Activated CD8-positive, alpha-beta memory T cell treated with anti-CD3 and anti-CD28 coated beads for 36 hours (primary cell): ENCODE results near the gene TIGD4. TPM values are rescaled to one million over a fixed set of nuclear protein-coding genes. Genes with fewer than 3 reads are reported as not detected.
"Not testable (repeated sequence)": the region's sequence is repeated elsewhere in the genome, so short reads cannot be mapped to it uniquely, and the experiment has no call there.

Source experiments
- CTCF ChIA-PET: fragments of 350-600 bp; sonication (Branson Sonifier 250); formaldehyde crosslinking; loops from one replicate; lab custom pipeline; 2021; ENCODE audit warnings: antibody characterized with exemption; lab: Charles Lee
- POLR2A ChIA-PET: fragments of 350-600 bp; sonication (Branson Sonifier 250); formaldehyde crosslinking; loops from one replicate; lab custom pipeline; 2021; ENCODE audit warnings: antibody characterized with exemption; lab: Charles Lee
- total RNA-seq, 2 experiments: library from RNA; stranded (reverse); gene quantifications; one replicate each; pipeline ENCODE4 v1.2.3, GENCODE V29; 2021

Gene TIGD4
- total RNA-seq, 2 experiments from 2014 or later: 0.65 to 0.80 TPM

GRCh38 chr4:152785639-152786615, 6.4 kb upstream of the TIGD4 start:
- CTCF ChIA-PET: no interaction called here

GRCh38 chr4:152784490-152785350, 5.2 kb upstream of the TIGD4 start:
- POLR2A ChIA-PET: no interaction called here
- CTCF ChIA-PET: no interaction called here

More at GRCh38 chr4:152785639-152786615, 6.4 kb upstream of the TIGD4 start:
- POLR2A ChIA-PET: no interaction called here

GRCh38 chr4:152780267-152780778, 793 bp upstream of the TIGD4 start:
- CTCF ChIA-PET: interaction anchor here (2.4 kb wide), 1 partner anchor 10 kb away, joined by 11 read pairs; no protein-coding TSS in a partner anchor
- POLR2A ChIA-PET: interaction anchor here (2.4 kb wide), 1 partner anchor 244 kb away, joined by 14 read pairs; the partner anchor contains the start of gene FBXW7

- CTCF ChIA-PET: interaction anchor here (1.1 to 2.4 kb wide), 3 partner anchors 9 to 349 kb away, joined by 3 to 11 read pairs (median 4); no protein-coding TSS in a partner anchor
- POLR2A ChIA-PET: interaction anchor here (0.6 to 2.4 kb wide), 3 partner anchors 100 to 314 kb away, joined by 3 to 14 read pairs (median 4); partner anchors contain the start of gene FBXW7
These were observed 646 bp downstream of the TIGD4 start for GRCh38 chr4:152778656-152779512.

GRCh38 chr4:152777488-152777887, 2.0 kb downstream of the TIGD4 start:
- CTCF ChIA-PET: no interaction called here

GRCh38 chr4:152776352-152776751, 3.2 kb downstream of the TIGD4 start:
- POLR2A ChIA-PET: no interaction called here
- CTCF ChIA-PET: no interaction called here

More at GRCh38 chr4:152777488-152777887, 2.0 kb downstream of the TIGD4 start:
- POLR2A ChIA-PET: no interaction called here

GRCh38 chr4:152773953-152774352, 5.6 kb downstream of the TIGD4 start:
- POLR2A ChIA-PET: no interaction called here
- CTCF ChIA-PET: no interaction called here

- ChIA-PET POLR2A (no interaction called here), CTCF (no interaction called here)
These were observed 6.2 kb downstream of the TIGD4 start for GRCh38 chr4:152773339-152773738.

- ChIA-PET CTCF (no interaction called here), POLR2A (no interaction called here)
These were observed 7.6 kb downstream of the TIGD4 start for GRCh38 chr4:152771741-152772533.

GRCh38 chr4:152765069-152765737, 14.3 kb downstream of the TIGD4 start:
- CTCF ChIA-PET, POLR2A ChIA-PET: not testable (repeated sequence)

GRCh38 chr4:152763796-152764195, 15.7 kb downstream of the TIGD4 start:
- ChIA-PET CTCF (no interaction called here), POLR2A (no interaction called here)

- CTCF ChIA-PET: no interaction called here
- POLR2A ChIA-PET: no interaction called here
These were observed 30.9 kb downstream of the TIGD4 start for GRCh38 chr4:152748619-152749018.

- CTCF ChIA-PET: no interaction called here
- POLR2A ChIA-PET: no interaction called here
These were observed 32.1 kb downstream of the TIGD4 start for GRCh38 chr4:152747444-152747843.

- CTCF ChIA-PET: interaction anchor here (1.1 kb wide), 1 partner anchor 598 kb away, joined by 3 read pairs; no protein-coding TSS in a partner anchor
- POLR2A ChIA-PET: no interaction called here
These were observed 40.7 kb downstream of the TIGD4 start for GRCh38 chr4:152738827-152739226.

- ChIA-PET POLR2A (no interaction called here), CTCF (interaction anchor here (0.6 to 1.6 kb wide), 2 partner anchors 146 to 358 kb away, joined by 3 read pairs; no protein-coding TSS in a partner anchor)
These were observed 43.6 kb downstream of the TIGD4 start for GRCh38 chr4:152735906-152736305.

GRCh38 chr4:152735396-152735859, 44.1 kb downstream of the TIGD4 start:
- ChIA-PET POLR2A (no interaction called here), CTCF (interaction anchor here (0.6 to 1.6 kb wide), 2 partner anchors 146 to 358 kb away, joined by 3 read pairs; no protein-coding TSS in a partner anchor)

- ChIA-PET CTCF (interaction anchor here (1.6 kb wide), 1 partner anchor 145 kb away, joined by 3 read pairs; no protein-coding TSS in a partner anchor), POLR2A (no interaction called here)
These were observed 44.9 kb downstream of the TIGD4 start for GRCh38 chr4:152734699-152735050.
